Fibroblast of mammary gland (primary cell): Measurements from ENCODE around the gene DISC1.

Experiments used
- DNase-seq: peaks from one replicate; pipeline ENCODE4 v3.0.0-alpha.2; 2010; ENCODE audit warnings: low read depth
- H3K4me3 ChIP-seq: 2 replicates; pipeline ENCODE4 v1.5.1; 2011; ENCODE audit warnings: low read depth, mild to moderate bottlenecking, low read length, moderate library complexity; ENCODE audit not compliant: control insufficient read depth
- CTCF ChIP-seq: conservative IDR thresholded peaks from 2 replicates; pipeline ENCODE4 v1.5.1; 2011; ENCODE audit warnings: low read depth, low read length, inconsistent platforms; ENCODE audit not compliant: control insufficient read depth, insufficient read depth

The DISC1 gene

GRCh38 chr1:231686384-231686783 is 59.8 kb downstream of the DISC1 start:
- TF ChIP-seq CTCF = no peak
- H3K4me3 ChIP-seq = no peak overlapping the region
- no peak for DNase-seq

GRCh38 chr1:231688989-231689388 is 62.4 kb downstream of the DISC1 start:
- DNase-seq = no peak
- H3K4me3 ChIP-seq = no peak overlapping the region
- TF ChIP-seq CTCF = no peak

- H3K4me3 ChIP-seq = no peak overlapping the region
- no peak for TF ChIP-seq CTCF
- DNase-seq = no peak
Measured at GRCh38 chr1:231690059-231690458, 63.5 kb downstream of the DISC1 start.

GRCh38 chr1:231691618-231692259 is 65.1 kb downstream of the DISC1 start:
- peak; percentile 14 for DNase-seq
- no peak overlapping the region for H3K4me3 ChIP-seq
- peak; percentile 58 for TF ChIP-seq CTCF

- TF ChIP-seq CTCF = no peak
- no peak overlapping the region for H3K4me3 ChIP-seq
Measured at GRCh38 chr1:231693361-231694074, 66.9 kb downstream of the DISC1 start.

GRCh38 chr1:231694075-231694431 is 67.5 kb downstream of the DISC1 start:
- no peak overlapping the region for H3K4me3 ChIP-seq
- no peak for DNase-seq
- no peak for TF ChIP-seq CTCF

More at GRCh38 chr1:231693361-231694074, 66.9 kb downstream of the DISC1 start:
- no peak for DNase-seq
